Ishikawa (cell line): ENCODE measurements around the gene KHSRP.

Experiments used
- CEBPB ChIP-seq: IDR thresholded peaks from 2 replicates; pipeline ENCODE4 v1.6.1; 2012
- CREB1 ChIP-seq: IDR thresholded peaks from 2 replicates; pipeline ENCODE4 v1.6.1; 2012; ENCODE audit warnings: low read depth
- EP300 ChIP-seq: IDR thresholded peaks from 2 replicates; pipeline ENCODE4 v1.6.1; 2012; ENCODE audit warnings: borderline replicate concordance
- MAX ChIP-seq: IDR thresholded peaks from 2 replicates; pipeline ENCODE4 v1.6.1; 2012
- RAD21 ChIP-seq: IDR thresholded peaks from 2 replicates; pipeline ENCODE4 v1.6.1; 2012; ENCODE audit warnings: low read depth
- REST ChIP-seq: IDR thresholded peaks from 2 replicates; pipeline ENCODE4 v1.6.1; 2012; ENCODE audit warnings: low read depth, mild to moderate bottlenecking
- TEAD4 ChIP-seq: IDR thresholded peaks from 2 replicates; pipeline ENCODE4 v1.6.1; 2012
- YY1 ChIP-seq: IDR thresholded peaks from 2 replicates; pipeline ENCODE4 v1.6.1; 2012; ENCODE audit warnings: low read depth

- TF ChIP-seq MAX = peak; percentile 99
- TF ChIP-seq EP300 = no peak
- 0 out of 2 replicates have a peak, but pooled peaks have one; percentile 47 for TF ChIP-seq YY1
- TF ChIP-seq TEAD4 = no peak
- no peak for TF ChIP-seq RAD21
- TF ChIP-seq CREB1 = peak; percentile 3; the same call in 1 of the 2 replicates
- no peak for TF ChIP-seq CEBPB
- TF ChIP-seq REST = no peak
Measured at GRCh38 chr19:6424939-6425731, 524 bp upstream of the KHSRP start.
